GM10266 (cell line): ENCODE data around the gene ACP1.

Experiments used
- DNase-seq: peaks from one replicate; pipeline ENCODE4 v3.0.0; 2012; ENCODE audit errors: extremely low spot score
- CTCF ChIP-seq: IDR thresholded peaks from 2 replicates; pipeline ENCODE4 v1.5.1; 2012; ENCODE audit warnings: mild to moderate bottlenecking, low read depth; ENCODE audit not compliant: control insufficient read depth, insufficient read depth; ENCODE audit errors: missing control alignments

ACP1 gene

GRCh38 chr2:271917-272316, 7.2 kb downstream of the ACP1 start:
- no peak for DNase-seq
- TF ChIP-seq CTCF, result no peak

- no peak for TF ChIP-seq CTCF
- DNase-seq, result no peak
Measured at GRCh38 chr2:273333-273732, 8.6 kb downstream of the ACP1 start.

GRCh38 chr2:274503-274902, 9.8 kb downstream of the ACP1 start:
- TF ChIP-seq CTCF, result no peak
- no peak for DNase-seq

GRCh38 chr2:275466-275865, 10.7 kb downstream of the ACP1 start:
- DNase-seq, result peak; percentile 51
- no peak for TF ChIP-seq CTCF

DNA sequence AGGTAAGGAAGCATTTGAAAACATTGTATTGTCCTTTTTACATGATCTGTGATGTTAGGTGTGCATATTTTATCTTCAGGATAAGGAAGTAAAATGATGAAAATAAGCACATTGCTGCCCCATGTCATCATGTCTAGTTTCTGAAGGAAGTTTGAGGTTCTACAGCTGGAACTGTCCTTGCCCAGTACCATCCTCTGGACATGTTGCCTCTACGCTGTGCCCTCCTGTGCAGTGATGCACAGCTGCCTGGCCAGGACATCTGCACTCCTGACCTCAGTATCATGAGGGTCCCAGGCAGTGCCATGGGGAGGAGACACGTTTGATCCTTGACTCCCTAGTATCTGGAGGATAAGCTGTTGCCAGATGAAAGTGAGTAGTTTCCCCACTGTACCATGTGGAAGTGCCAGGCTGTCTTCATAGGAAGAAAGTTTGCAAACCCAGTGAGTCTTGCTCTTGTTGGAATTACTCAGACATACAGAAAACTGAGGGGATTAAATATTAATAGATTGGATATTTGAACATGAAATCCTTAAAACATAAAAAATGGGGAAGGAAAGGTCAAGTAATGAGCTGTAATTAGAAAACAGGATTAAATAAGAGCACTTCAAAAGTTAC, 13.7 kb downstream of the ACP1 start:
- DNase-seq, result no peak
- no peak for TF ChIP-seq CTCF

GRCh38 chr2:278927-279320, 14.2 kb downstream of the ACP1 start:
- no peak for TF ChIP-seq CTCF

GRCh38 chr2:279366-279765, 14.6 kb downstream of the ACP1 start:
- no peak for TF ChIP-seq CTCF
- no peak for DNase-seq

More at GRCh38 chr2:278927-279320, 14.2 kb downstream of the ACP1 start:
- DNase-seq, result no peak
